CD4-positive, alpha-beta T cell treated with Interferon alpha-2 for 1 hour (primary cell): Measurements from ENCODE around the gene DEFB115.
"Not testable (repeated sequence)": the region's sequence is repeated elsewhere in the genome, so short reads cannot be mapped to it uniquely, and the experiment has no call there.

Experiments
- DNase-seq, 2 donors: peaks; one replicate each; pipeline ENCODE4 v3.0.0-alpha.2; 2020 to 2022

Gene DEFB115

GRCh38 chr20:31257364-31257763 lies at the start of gene DEFB115:
DEFB115 (plus strand) TSS chr20:31257664; CDS start chr20:31257664, 0 bp downstream.
- DNase-seq: no peak

- no peak for DNase-seq
Observed at GRCh38 chr20:31236953-31237352, 20.5 kb upstream of the DEFB115 start.

GRCh38 chr20:31237763-31238162 lies 19.7 kb upstream of the DEFB115 start:
- DNase-seq: no peak

- DNase-seq: no peak
Observed at GRCh38 chr20:31239139-31239538, 18.3 kb upstream of the DEFB115 start.

GRCh38 chr20:31256959-31257358 lies 505 bp upstream of the DEFB115 start:
- no peak for DNase-seq

- no peak for DNase-seq
Observed at GRCh38 chr20:31260326-31260932, 3.0 kb downstream of the DEFB115 start.

GRCh38 chr20:31274441-31274840 lies 17.0 kb downstream of the DEFB115 start:
- no peak for DNase-seq

- no peak for DNase-seq
Observed at GRCh38 chr20:31278178-31278577, 20.7 kb downstream of the DEFB115 start.

- not testable (repeated sequence) for DNase-seq
Observed at GRCh38 chr20:31284964-31285363, 27.5 kb downstream of the DEFB115 start.

- DNase-seq: no peak
Observed at GRCh38 chr20:31308535-31309162, 51.2 kb downstream of the DEFB115 start, which contains the start of gene DEFB116. DEFB116 (minus strand) TSS chr20:31308585; CDS start chr20:31308585, 0 bp downstream.
